Adrenal gland (tissue), 12 donors: Measurements from ENCODE around the gene CTCF. TPM values are rescaled to one million over a fixed set of nuclear protein-coding genes. Genes with fewer than 3 reads are reported as not detected.

Experiments used
- DNase-seq, 7 donors: peaks; one replicate each; pipeline ENCODE4 v3.0.0-alpha.2; 2019 to 2020
- H3K27ac ChIP-seq, 5 donors: fragments of 200-600 bp; sonication (generic) in 4 of 5; 1 replicate in 3 of 5; 2 replicates in 2 of 5; pipeline versions ENCODE4 v1.5.1 to v1.8.0; 2016 to 2020; ENCODE audit warnings: mild to moderate bottlenecking in 1 of 5
- H3K27me3 ChIP-seq: fragments of 200-600 bp; 2 replicates; pipeline ENCODE4 v1.8.0; 2021
- H3K36me3 ChIP-seq, 2 donors: fragments of 200-600 bp; replicated peaks in 1 of 2; 1 replicate in 1 of 2; 2 replicates in 1 of 2; pipeline versions ENCODE4 v1.5.1 to v1.8.0; 2018 to 2022
- H3K4me1 ChIP-seq, 2 donors: fragments of 200-600 bp; replicated peaks in 1 of 2; 1 replicate in 1 of 2; 2 replicates in 1 of 2; pipeline versions ENCODE4 v1.5.1 to v1.8.0; 2018 to 2021
- H3K4me3 ChIP-seq, 4 donors: fragments of 200-600 bp; sonication (generic) in 3 of 4; one replicate each; pipeline ENCODE4 v1.5.1; 2016 to 2018
- H3K9me3 ChIP-seq, 3 donors: fragments of 200-600 bp; sonication (generic) in 1 of 3; replicated peaks in 1 of 3; 1 replicate in 2 of 3; 2 replicates in 1 of 3; pipeline versions ENCODE4 v1.5.1 to v1.8.0; 2016 to 2021
- POLR2A ChIP-seq, 2 donors: fragments of 450-650 bp; IDR thresholded peaks; one replicate each; pipeline ENCODE4 v1.6.1; 2017; ENCODE audit warnings: antibody characterized with exemption in 2 of 2, mild to moderate bottlenecking in 2 of 2, moderate library complexity in 1 of 2
- WGBS, 4 donors: extraction: QIAGEN DNeasy Blood & Tissue Kit in 2 of 4; methylation state at CpG; one replicate each; pipeline versions ENCODE4 v1.1.5 to v1.1.7; 2013 to 2017; 5-methylcytosine and 5-hydroxymethylcytosine counted together
- intact Hi-C, 2 donors: fragments of 100-400 bp; cut with DNase I; formaldehyde crosslinking; loops; one replicate each; pipeline versions ENCODE4 v1.14.1 to v1.15.0; 2022 to 2023
- polyA plus RNA-seq, 3 donors: library from polyadenylated mRNA; stranded (reverse); fragments of 200-250 nt in 2 of 3; fragments of 350-450 nt in 1 of 3; fragmentation: Illumina TruSeq in 1 of 3; extraction: RNeasy Lipid Tissue Mini Kit (QIAGEN cat#74804) in 1 of 3; gene quantifications; one replicate each; pipeline ENCODE4 v1.2.3, GENCODE V29; 2013 to 2014
- total RNA-seq, 9 donors: library from RNA; depleted of rRNA in 4 of 9; stranded (reverse); fragments of >200 nt in 4 of 9; fragments of 120-200 nt in 1 of 9; fragmentation: NEBNext Ultra II Directional in 1 of 9; extraction: Animal tissue kit (Norgen Biotek cat#: 25700) in 1 of 9; gene quantifications; one replicate each; pipeline versions ENCODE4 v1.1.0 to v1.2.4, GENCODE V29; 2013 to 2023
- TF ChIP-seq, protein P1 (sequence below), 6 experiments: fragments of 450-650 bp in 4 of 6; fragments of 200-600 bp in 2 of 6; sonication (generic) in 1 of 6; IDR thresholded peaks; 1 replicate in 5 of 6; 2 replicates in 1 of 6; pipeline versions ENCODE4 v1.5.1 to v1.8.0; 2016 to 2021; ENCODE audit warnings: antibody characterized with exemption in 6 of 6, mild to moderate bottlenecking in 2 of 6, moderate library complexity in 1 of 6
- donor health status: healthy with polysubstance abuse.
- donor health status: Bipolar disorder and iron deficiency.
- donor health status: DM: yes; HTN: yes; CAD: no.
- donor health status: DM: no; HTN: no; CAD: no.
- donor health status: DM: no; HTN: no; CAD: no.
- donor health status: DM: yes; HTN: yes; CAD: no.

Gene CTCF
- total and polyA plus RNA-seq, 12 donors: 18.4 to 53.5 (median 29.9) TPM

DNA sequence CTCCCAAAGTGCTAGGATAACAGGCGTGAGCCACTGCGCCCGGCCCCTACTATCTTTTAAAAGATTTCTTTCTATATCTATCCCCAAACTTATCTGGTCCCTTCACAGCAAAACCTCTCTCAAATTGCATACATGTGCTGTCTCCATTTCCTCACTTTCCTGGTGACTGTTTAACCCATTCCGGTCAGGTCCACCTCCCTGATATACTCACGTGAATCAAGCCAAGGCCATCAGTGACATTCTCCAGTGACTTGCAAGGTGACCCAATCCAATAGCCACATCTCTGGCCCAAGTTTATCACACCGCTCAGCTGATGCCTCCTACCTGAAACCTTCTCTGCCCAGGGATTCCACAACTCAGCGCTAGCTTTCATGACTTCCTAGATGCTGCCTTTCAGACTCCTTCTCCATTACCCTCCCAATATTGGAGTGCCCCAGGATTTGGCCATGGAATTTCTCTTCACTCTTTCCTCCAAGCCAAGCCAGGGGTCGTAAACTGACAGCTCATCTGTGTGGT, 1.4 kb upstream of the CTCF start:
- peaks cover 6 to 21% of the 10 kb centered on the region in 2 donors for H3K4me1 ChIP-seq
- H3K27me3 ChIP-seq: no peaks in the 10 kb centered on the region
- intact Hi-C loops: loop anchor here (5.0 kb wide), 1 partner anchor 101 kb away; the partner anchor contains the start of genes ACD (in 2 of the 2) and PARD6A (in 2 of the 2)
- no peak for TF ChIP-seq POLR2A (IDR thresholded peaks at IDR 0.05)
- TF ChIP-seq, protein P1, sequence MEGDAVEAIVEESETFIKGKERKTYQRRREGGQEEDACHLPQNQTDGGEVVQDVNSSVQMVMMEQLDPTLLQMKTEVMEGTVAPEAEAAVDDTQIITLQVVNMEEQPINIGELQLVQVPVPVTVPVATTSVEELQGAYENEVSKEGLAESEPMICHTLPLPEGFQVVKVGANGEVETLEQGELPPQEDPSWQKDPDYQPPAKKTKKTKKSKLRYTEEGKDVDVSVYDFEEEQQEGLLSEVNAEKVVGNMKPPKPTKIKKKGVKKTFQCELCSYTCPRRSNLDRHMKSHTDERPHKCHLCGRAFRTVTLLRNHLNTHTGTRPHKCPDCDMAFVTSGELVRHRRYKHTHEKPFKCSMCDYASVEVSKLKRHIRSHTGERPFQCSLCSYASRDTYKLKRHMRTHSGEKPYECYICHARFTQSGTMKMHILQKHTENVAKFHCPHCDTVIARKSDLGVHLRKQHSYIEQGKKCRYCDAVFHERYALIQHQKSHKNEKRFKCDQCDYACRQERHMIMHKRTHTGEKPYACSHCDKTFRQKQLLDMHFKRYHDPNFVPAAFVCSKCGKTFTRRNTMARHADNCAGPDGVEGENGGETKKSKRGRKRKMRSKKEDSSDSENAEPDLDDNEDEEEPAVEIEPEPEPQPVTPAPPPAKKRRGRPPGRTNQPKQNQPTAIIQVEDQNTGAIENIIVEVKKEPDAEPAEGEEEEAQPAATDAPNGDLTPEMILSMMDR (IDR thresholded peaks at IDR 0.05): no peak
- WGBS, 4 donors: 76 to 84% (median 80%) methylated on average over 8 of the region's 8 CpGs
- peak in 3 of 7 donors; percentile 17 to 23 (median 23) for DNase-seq
- no peaks in the 10 kb centered on the region for H3K36me3 ChIP-seq
- H3K27ac ChIP-seq: peak overlapping the region in 2 of 5 donors; percentile 97 to 99
- H3K4me3 ChIP-seq: no peak overlapping the region
- no peaks in the 10 kb centered on the region for H3K9me3 ChIP-seq

DNA sequence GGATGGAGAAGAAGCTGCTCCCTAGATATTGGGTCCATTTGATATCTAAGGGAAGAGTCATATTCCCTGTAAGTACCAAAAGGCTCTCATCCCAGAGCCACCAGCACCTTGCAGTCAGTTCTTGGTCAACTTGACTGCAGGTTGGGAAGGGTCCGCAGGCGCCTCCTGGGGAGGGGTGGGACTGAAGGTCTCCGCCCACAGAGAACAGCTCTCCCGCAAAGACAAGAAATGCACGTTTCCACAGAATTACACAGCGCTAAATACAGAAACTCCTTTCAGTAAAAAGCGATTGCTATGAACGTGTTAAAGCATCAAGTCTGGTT, 864 bp upstream of the CTCF start:
- WGBS, 4 donors: 3 to 28% (median 5%) methylated on average over 2 to 8 of the region's 8 CpGs
- peak overlapping the region in 3 of 4 donors; percentile 13 to 99 (median 38) for H3K4me3 ChIP-seq
- intact Hi-C loops: loop anchor here (5.0 kb wide), 1 partner anchor 101 kb away; the partner anchor contains the start of genes ACD (in 2 of the 2) and PARD6A (in 2 of the 2)
- no peaks in the 10 kb centered on the region for H3K27me3 ChIP-seq
- no peaks in the 10 kb centered on the region for H3K36me3 ChIP-seq
- peak in 2 of 7 donors; percentile 17 to 32 for DNase-seq
- peaks cover 6 to 21% of the 10 kb centered on the region in 2 donors for H3K4me1 ChIP-seq
- H3K9me3 ChIP-seq: no peaks in the 10 kb centered on the region
- peak overlapping the region; percentile 17 to 99 (median 99) for H3K27ac ChIP-seq
- no peak for TF ChIP-seq POLR2A (IDR thresholded peaks at IDR 0.05)
- TF ChIP-seq, protein P1 (IDR thresholded peaks at IDR 0.05): peak in 1 of 6 experiments; percentile 5

DNA sequence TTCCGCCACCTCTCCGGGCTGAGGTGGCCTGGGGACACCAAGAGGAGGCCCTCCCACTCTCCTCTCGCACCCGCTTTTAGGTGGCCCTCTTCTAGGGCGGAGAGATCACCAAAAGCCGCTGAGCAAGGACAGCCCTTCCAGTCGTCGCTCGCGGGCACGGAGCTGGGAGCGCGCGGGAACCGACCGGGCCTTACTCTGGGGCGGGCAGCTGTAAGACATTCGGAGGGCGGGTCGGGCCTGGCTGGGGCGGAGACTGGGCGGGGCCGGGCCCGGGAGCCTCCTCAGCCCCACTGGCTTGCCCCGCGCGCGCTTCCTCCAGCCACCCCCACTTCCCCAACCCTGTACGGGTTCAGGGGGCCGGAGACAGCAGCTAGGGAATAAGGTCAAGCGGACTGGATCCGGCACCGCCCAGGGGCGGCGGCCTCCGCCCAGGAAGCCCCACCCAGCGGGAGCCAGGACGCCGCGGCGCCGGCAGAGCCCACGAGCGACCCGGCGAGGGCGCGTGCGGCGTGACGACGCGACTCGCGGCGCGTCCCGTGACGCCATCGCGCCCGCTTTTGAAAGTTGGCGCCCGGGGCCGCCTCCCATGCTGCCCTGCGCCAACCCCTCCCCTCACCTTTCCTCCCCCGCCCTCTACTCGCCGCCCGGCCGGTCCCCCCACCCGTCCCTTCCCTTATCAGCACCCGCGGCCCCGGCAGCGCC, 351 bp upstream of the CTCF start:
- peak overlapping the region; percentile 73 to 99 (median 99) for H3K27ac ChIP-seq
- peaks cover 6 to 21% of the 10 kb centered on the region in 2 donors for H3K4me1 ChIP-seq
- TF ChIP-seq, protein P1 (IDR thresholded peaks at IDR 0.05): no peak
- TF ChIP-seq POLR2A (IDR thresholded peaks at IDR 0.05): peak in 1 of 2 donors; percentile 74
- intact Hi-C loops: loop anchor here (5.0 kb wide), 1 partner anchor 100 kb away; the partner anchor contains the start of genes ACD (in 2 of the 2) and PARD6A (in 2 of the 2)
- peak overlapping the region in 3 of 4 donors; percentile 13 to 99 (median 85) for H3K4me3 ChIP-seq
- no peaks in the 10 kb centered on the region for H3K36me3 ChIP-seq
- WGBS, 4 donors: 0 to 1% (median 0%) methylated on average over 32 to 76 of the region's 76 CpGs; no CpG with 5 or more reads in 1 of the 4 donors
- H3K9me3 ChIP-seq: no peaks in the 10 kb centered on the region
- no peaks in the 10 kb centered on the region for H3K27me3 ChIP-seq
- peak; percentile 96 to 98 (median 97) for DNase-seq
